Chondrocyte (in vitro differentiated cells): ENCODE data around the gene LSP1. TPM values are rescaled to one million over a fixed set of nuclear protein-coding genes. Genes with fewer than 3 reads are reported as not detected.

Experiments
- DNase-seq: peaks from one replicate; pipeline ENCODE4 v3.0.0; 2021; ENCODE audit warnings: mixed read lengths, low spot score
- H3K27ac Mint-ChIP-seq: one replicate; pipeline ENCODE4 v1.8.0; 2021; ENCODE audit warnings: mild to moderate bottlenecking, moderate library complexity, mixed read lengths; ENCODE audit not compliant: unreplicated experiment
- H3K27me3 Mint-ChIP-seq: 2 replicates; pipeline ENCODE4 v1.8.0; 2021; ENCODE audit warnings: low read depth, mixed read lengths
- H3K36me3 Mint-ChIP-seq: 2 replicates; pipeline ENCODE4 v1.8.0; 2021; ENCODE audit warnings: low read depth, mixed read lengths
- H3K4me1 Mint-ChIP-seq: 2 replicates; pipeline ENCODE4 v1.8.0; 2021; ENCODE audit warnings: low read depth, mild to moderate bottlenecking, mixed read lengths
- H3K4me3 Mint-ChIP-seq: one replicate; pipeline ENCODE4 v1.8.0; 2021; ENCODE audit warnings: mild to moderate bottlenecking, moderate library complexity, mixed read lengths; ENCODE audit not compliant: unreplicated experiment
- H3K9me3 Mint-ChIP-seq: 2 replicates; pipeline ENCODE4 v1.8.0; 2021; ENCODE audit warnings: low read depth, mixed read lengths
- CTCF ChIP-seq: fragments of 200-600 bp; sonication (generic); IDR thresholded peaks from 2 replicates; pipeline ENCODE4 v1.5.0; 2021; ENCODE audit warnings: antibody characterized with exemption, mild to moderate bottlenecking, moderate library complexity
- total RNA-seq: library from RNA; stranded (reverse); gene quantifications from 3 replicates; pipeline ENCODE4 v1.2.1, GENCODE V29; 2021

Gene LSP1
- total RNA-seq, 1 donor from 2014 or later = 7.4 TPM

- Mint-ChIP-seq H3K4me3 (no peak overlapping the region), H3K27me3 (no peaks in the 10 kb centered on the region), H3K9me3 (no peaks in the 10 kb centered on the region), H3K27ac (no peak overlapping the region), H3K36me3 (no peaks in the 10 kb centered on the region), H3K4me1 (peaks cover 12% of the 10 kb centered on the region)
- no peak for DNase-seq
- TF ChIP-seq CTCF = peak; percentile 70
These were observed 14.8 kb upstream of the LSP1 start for GRCh38 chr11:1838077-1838425.

GRCh38 chr11:1838426-1839144 lies 14.3 kb upstream of the LSP1 start, which contains the start of gene TNNI2:
Gene TNNI2 (plus strand): TSS chr11:1838981. CDS start chr11:1839697, 716 bp downstream.
- no peak for TF ChIP-seq CTCF
- H3K27ac Mint-ChIP-seq = no peak within 1 kb of the TSS

GRCh38 chr11:1839204-1839923 lies 13.5 kb upstream of the LSP1 start:
- no peaks in the 10 kb centered on the region for H3K27me3 Mint-ChIP-seq
- DNase-seq = no peak
- H3K36me3 Mint-ChIP-seq = no peaks in the 10 kb centered on the region
- H3K27ac Mint-ChIP-seq = no peak overlapping the region
- H3K4me1 Mint-ChIP-seq = peaks cover 3% of the 10 kb centered on the region
- no peak overlapping the region for H3K4me3 Mint-ChIP-seq
- H3K9me3 Mint-ChIP-seq = no peaks in the 10 kb centered on the region
- TF ChIP-seq CTCF = no peak

More at GRCh38 chr11:1838426-1839144, 14.3 kb upstream of the LSP1 start, which contains the start of gene TNNI2:
- DNase-seq = no peak
- H3K4me1 Mint-ChIP-seq = peaks cover 8% of the 10 kb centered on the region
- H3K4me3 Mint-ChIP-seq = no peak within 1 kb of the TSS
- H3K9me3 Mint-ChIP-seq = no peaks in the 10 kb centered on the region
- no peaks in the 10 kb centered on the region for H3K27me3 Mint-ChIP-seq
- H3K36me3 Mint-ChIP-seq = no peaks in the 10 kb centered on the region

- no peak for TF ChIP-seq CTCF
- H3K4me3 Mint-ChIP-seq = no peak overlapping the region
- peaks cover 7% of the 10 kb centered on the region for H3K4me1 Mint-ChIP-seq
- no peak overlapping the region for H3K27ac Mint-ChIP-seq
- DNase-seq = no peak
- no peaks in the 10 kb centered on the region for H3K27me3 Mint-ChIP-seq
- H3K9me3 Mint-ChIP-seq = no peaks in the 10 kb centered on the region
- no peaks in the 10 kb centered on the region for H3K36me3 Mint-ChIP-seq
These were observed 12.7 kb upstream of the LSP1 start for GRCh38 chr11:1839924-1840779.
